DMS 273 (cell line): ENCODE measurements around the gene DPYSL5.

Experiments
- DNase-seq: peaks from one replicate; lab custom pipeline; 2025; ENCODE audit not compliant: unreplicated experiment; lab: John Stamatoyannopoulos, UW

The DPYSL5 gene

GRCh38 chr2:26845021-26845420 lies 2.9 kb upstream of the DPYSL5 start:
- DNase-seq: peak; percentile 26

- DNase-seq: peak; percentile 95
These were observed 1.3 kb upstream of the DPYSL5 start for GRCh38 chr2:26846334-26847306.

GRCh38 chr2:26847307-26847654 lies 651 bp upstream of the DPYSL5 start:
- DNase-seq: peak; percentile 66

GRCh38 chr2:26848336-26849055 lies 564 bp downstream of the DPYSL5 start:
- peak; percentile 73 for DNase-seq

- peak; percentile 61 for DNase-seq
These were observed 1.4 kb downstream of the DPYSL5 start for GRCh38 chr2:26849056-26849999.

GRCh38 chr2:26850000-26850431 lies 2.1 kb downstream of the DPYSL5 start:
- DNase-seq: no peak

- peak; percentile 13 for DNase-seq
These were observed 2.6 kb downstream of the DPYSL5 start for GRCh38 chr2:26850505-26850904.

GRCh38 chr2:26852405-26853306 lies 4.7 kb downstream of the DPYSL5 start:
- DNase-seq: peak; percentile 57

- no peak for DNase-seq
These were observed 5.8 kb downstream of the DPYSL5 start for GRCh38 chr2:26853751-26854150.

- no peak for DNase-seq
These were observed 6.4 kb downstream of the DPYSL5 start for GRCh38 chr2:26854283-26854827.

- DNase-seq: no peak
These were observed 7.5 kb downstream of the DPYSL5 start for GRCh38 chr2:26855466-26855865.

GRCh38 chr2:26859622-26860021 lies 11.7 kb downstream of the DPYSL5 start:
- no peak for DNase-seq

GRCh38 chr2:26860211-26860850 lies 12.4 kb downstream of the DPYSL5 start:
- no peak for DNase-seq

- DNase-seq: no peak
These were observed 13.8 kb downstream of the DPYSL5 start for GRCh38 chr2:26861610-26862224.

- no peak for DNase-seq
These were observed 16.3 kb downstream of the DPYSL5 start for GRCh38 chr2:26864226-26864625.

- DNase-seq: no peak
These were observed 16.7 kb downstream of the DPYSL5 start for GRCh38 chr2:26864646-26865045.

- no peak for DNase-seq
These were observed 22.7 kb downstream of the DPYSL5 start for GRCh38 chr2:26870585-26871095.

GRCh38 chr2:26873286-26873983 lies 25.5 kb downstream of the DPYSL5 start:
- no peak for DNase-seq
